H54 (cell line): ENCODE results near the gene THOC6.

Experiments used
- DNase-seq: peaks from one replicate; pipeline ENCODE4 v3.0.0; 2011; ENCODE audit warnings: low spot score, mixed read lengths; ENCODE audit not compliant: insufficient read length
- FAIRE-seq: peaks from 3 replicates; lab custom pipeline; 2011; peaks lifted over from hg19 to GRCh38; lab: Jason Lieb, UNC
- POLR2A ChIP-seq: IDR thresholded peaks from 2 replicates; pipeline ENCODE4 v1.6.1; 2011; ENCODE audit warnings: low read depth, mild to moderate bottlenecking, low read length

The THOC6 gene

GRCh38 chr16:2985893-2986355, 37.9 kb upstream of the THOC6 start:
- no peak for FAIRE-seq

GRCh38 chr16:2986623-2987188, 37.1 kb upstream of the THOC6 start:
- FAIRE-seq (no peak), DNase-seq (no peak)
- TF ChIP-seq POLR2A, result no peak

More at GRCh38 chr16:2985893-2986355, 37.9 kb upstream of the THOC6 start:
- DNase-seq, result no peak
- no peak for TF ChIP-seq POLR2A

GRCh38 chr16:2987286-2987685, 36.5 kb upstream of the THOC6 start:
- TF ChIP-seq POLR2A, result no peak
- DNase-seq (no peak), FAIRE-seq (no peak)

- DNase-seq, result peak; percentile 51
- no peak for FAIRE-seq
Observed at GRCh38 chr16:2987833-2988232, 36.0 kb upstream of the THOC6 start.

GRCh38 chr16:2988590-2989099, 35.2 kb upstream of the THOC6 start:
- no peak for DNase-seq
- TF ChIP-seq POLR2A, result no peak
- no peak for FAIRE-seq

More at GRCh38 chr16:2987833-2988232, 36.0 kb upstream of the THOC6 start:
- no peak for TF ChIP-seq POLR2A

GRCh38 chr16:2990891-2991290, 32.9 kb upstream of the THOC6 start:
- no peak for TF ChIP-seq POLR2A
- DNase-seq (no peak), FAIRE-seq (no peak)

- TF ChIP-seq POLR2A, result no peak
- no peak for FAIRE-seq
- no peak for DNase-seq
Observed at GRCh38 chr16:2991566-2992261, 32.1 kb upstream of the THOC6 start.

- DNase-seq, result no peak
- no peak for TF ChIP-seq POLR2A
- no peak for FAIRE-seq
Observed at GRCh38 chr16:2992383-2993081, 31.3 kb upstream of the THOC6 start.

- FAIRE-seq, result no peak
- DNase-seq, result no peak
- TF ChIP-seq POLR2A, result no peak
Observed at GRCh38 chr16:2996298-2996697, 27.5 kb upstream of the THOC6 start.

- DNase-seq (no peak), FAIRE-seq (no peak)
- TF ChIP-seq POLR2A, result no peak
Observed at GRCh38 chr16:2999929-3000328, 23.9 kb upstream of the THOC6 start.

- DNase-seq, result no peak
- no peak for TF ChIP-seq POLR2A
- no peak for FAIRE-seq
Observed at GRCh38 chr16:3000540-3000939, 23.3 kb upstream of the THOC6 start.

GRCh38 chr16:3001316-3001715, 22.5 kb upstream of the THOC6 start:
- DNase-seq, result no peak
- TF ChIP-seq POLR2A, result no peak
- no peak for FAIRE-seq

GRCh38 chr16:3003582-3004270, 20.1 kb upstream of the THOC6 start:
- TF ChIP-seq POLR2A, result no peak
- FAIRE-seq (peak; percentile 85), DNase-seq (peak; percentile 99)
